H1 (cell line): ENCODE measurements around the gene SCYL3. TPM values are rescaled to one million over a fixed set of nuclear protein-coding genes. Genes with fewer than 3 reads are reported as not detected.

Experiments
- CTCF ChIA-PET: fragments of 300-600 bp; sonication (Branson Sonifier 250); formaldehyde crosslinking; loops from one replicate; lab custom pipeline; 2021; ENCODE audit not compliant: partially characterized antibody; lab: Charles Lee
- POLR2A ChIA-PET: fragments of 300-600 bp; sonication (Branson Sonifier 250); formaldehyde crosslinking; loops from one replicate; lab custom pipeline; 2021; ENCODE audit warnings: inconsistent platforms; ENCODE audit not compliant: partially characterized antibody; lab: Charles Lee
- DNase-seq, 2 experiments: peaks; one replicate each; pipeline versions ENCODE4 v3.0.0 to v3.0.0-alpha.2; 2010 to 2022; ENCODE audit warnings: low spot score in 2 of 2, low read depth in 1 of 2, mixed read lengths in 1 of 2
- FAIRE-seq: peaks from 2 replicates; lab custom pipeline; 2011; peaks lifted over from hg19 to GRCh38; lab: Jason Lieb, UNC
- H2AFZ ChIP-seq: 2 replicates; pipeline ENCODE4 v1.8.1; 2012; ENCODE audit warnings: low read length, inconsistent platforms
- H2AK5ac ChIP-seq: 2 replicates; pipeline ENCODE4 v1.6.1; 2013; ENCODE audit warnings: low read depth, low read length
- H2BK120ac ChIP-seq: replicated peaks from 2 replicates; pipeline ENCODE3; 2013; ENCODE audit warnings: low read depth, low read length, inconsistent platforms
- H2BK12ac ChIP-seq: 2 replicates; pipeline ENCODE4 v1.6.1; 2013; ENCODE audit warnings: low read depth, low read length
- H2BK15ac ChIP-seq: 2 replicates; pipeline ENCODE4 v1.6.1; 2013; ENCODE audit warnings: low read length
- H2BK20ac ChIP-seq: 2 replicates; pipeline ENCODE4 v1.6.1; 2013; ENCODE audit warnings: low read length
- H2BK5ac ChIP-seq: 2 replicates; pipeline ENCODE4 v1.6.1; 2013; ENCODE audit warnings: low read depth, low read length
- H3K14ac ChIP-seq: 2 replicates; pipeline ENCODE4 v1.6.1; 2013; ENCODE audit warnings: inconsistent platforms; ENCODE audit not compliant: insufficient read length
- H3K18ac ChIP-seq: 2 replicates; pipeline ENCODE4 v1.6.1; 2013; ENCODE audit warnings: low read length; ENCODE audit errors: extremely low read depth
- H3K23ac ChIP-seq: 2 replicates; pipeline ENCODE4 v1.6.1; 2013; ENCODE audit warnings: inconsistent platforms; ENCODE audit not compliant: insufficient read length
- H3K23me2 ChIP-seq: 2 replicates; pipeline ENCODE4 v1.6.1; 2013; ENCODE audit warnings: low read depth, low read length
- H3K27ac ChIP-seq: 2 replicates; pipeline ENCODE4 v1.6.1; 2011; ENCODE audit warnings: low read depth, low read length, inconsistent platforms
- H3K27me3 ChIP-seq, 4 experiments: replicated peaks in 1 of 4; 1 replicate in 1 of 4; 2 replicates in 3 of 4; pipeline versions ENCODE4 v1.6.1 to v1.8.1; 2011 to 2013; ENCODE audit warnings: low read length in 3 of 4, mild to moderate bottlenecking in 3 of 4, inconsistent platforms in 2 of 4, mixed read lengths in 2 of 4, moderate library complexity in 1 of 4; ENCODE audit not compliant: control insufficient read depth in 3 of 4, insufficient read depth in 3 of 4; ENCODE audit errors: extremely low read depth in 1 of 4
- H3K36me3 ChIP-seq, 4 experiments: 2 replicates each; pipeline versions ENCODE4 v1.6.1 to v1.8.1; 2011 to 2013; ENCODE audit warnings: mild to moderate bottlenecking in 4 of 4, low read length in 3 of 4, moderate library complexity in 2 of 4, control low read depth in 1 of 4, inconsistent platforms in 1 of 4; ENCODE audit not compliant: insufficient read depth in 4 of 4, control insufficient read depth in 2 of 4
- H3K4ac ChIP-seq: replicated peaks from 2 replicates; pipeline ENCODE3; 2013; ENCODE audit warnings: low read length, low read depth, mixed read lengths, inconsistent platforms; ENCODE audit not compliant: insufficient read length
- H3K4me1 ChIP-seq, 4 experiments: replicated peaks in 1 of 4; 1 replicate in 1 of 4; 2 replicates in 3 of 4; pipeline versions ENCODE4 v1.6.1 to v1.8.1; 2011 to 2013; ENCODE audit warnings: low read length in 3 of 4, inconsistent platforms in 2 of 4, mixed read lengths in 1 of 4; ENCODE audit not compliant: insufficient read depth in 4 of 4, control insufficient read depth in 3 of 4
- H3K4me2 ChIP-seq, 2 experiments: 2 replicates each; pipeline versions ENCODE4 v1.6.1 to v1.8.1; 2011 to 2013; ENCODE audit warnings: low read depth in 2 of 2, low read length in 2 of 2, control low read depth in 1 of 2, inconsistent platforms in 1 of 2, mild to moderate bottlenecking in 1 of 2; ENCODE audit not compliant: insufficient read depth in 1 of 2
- H3K4me3 ChIP-seq, 4 experiments: fragments of 200-600, 300-600 bp in 1 of 4; sonication (generic), shearing (Covaris generic), sonication (Bioruptor Twin) in 1 of 4; 2 replicates each; pipeline versions ENCODE4 v1.5.1 to v1.8.1; 2011 to 2016; ENCODE audit warnings: low read length in 4 of 4, low read depth in 3 of 4, control low read depth in 2 of 4, inconsistent platforms in 2 of 4, mild to moderate bottlenecking in 2 of 4, mixed read lengths in 1 of 4, moderate library complexity in 1 of 4; ENCODE audit not compliant: insufficient read depth in 2 of 4; ENCODE audit errors: extremely low read depth in 1 of 4
- H3K56ac ChIP-seq: replicated peaks from 2 replicates; pipeline ENCODE3; 2013; ENCODE audit warnings: low read depth, mild to moderate bottlenecking, mixed read lengths, low read length, inconsistent platforms; ENCODE audit not compliant: insufficient read length
- H3K79me1 ChIP-seq: 2 replicates; pipeline ENCODE4 v1.6.1; 2013; ENCODE audit warnings: low read depth, low read length, control low read depth
- H3K79me2 ChIP-seq, 2 experiments: 2 replicates each; pipeline versions ENCODE4 v1.6.1 to v1.8.1; 2012 to 2013; ENCODE audit warnings: low read length in 2 of 2, mild to moderate bottlenecking in 2 of 2, inconsistent platforms in 1 of 2; ENCODE audit not compliant: insufficient read depth in 2 of 2, control insufficient read depth in 1 of 2
- H3K9ac ChIP-seq, 4 experiments: replicated peaks in 1 of 4; 1 replicate in 1 of 4; 2 replicates in 3 of 4; pipeline versions ENCODE4 v1.6.1 to v1.8.1; 2011 to 2013; ENCODE audit warnings: low read depth in 3 of 4, low read length in 3 of 4, control low read depth in 2 of 4, mild to moderate bottlenecking in 2 of 4, moderate library complexity in 2 of 4, inconsistent platforms in 1 of 4; ENCODE audit errors: extremely low read depth in 1 of 4
- H3K9me3 ChIP-seq, 2 experiments: 2 replicates each; pipeline versions ENCODE4 v1.6.1 to v1.8.1; 2012 to 2013; ENCODE audit warnings: mild to moderate bottlenecking in 2 of 2, moderate library complexity in 2 of 2, control low read depth in 1 of 2, inconsistent platforms in 1 of 2, low read depth in 1 of 2, low read length in 1 of 2, mixed read lengths in 1 of 2; ENCODE audit not compliant: insufficient read depth in 2 of 2
- H4K20me1 ChIP-seq, 2 experiments: replicated peaks in 1 of 2; 2 replicates each; pipeline versions ENCODE3 to v1.8.1; 2011 to 2013; ENCODE audit warnings: inconsistent platforms in 2 of 2, low read length in 2 of 2, mild to moderate bottlenecking in 1 of 2; ENCODE audit not compliant: insufficient read depth in 2 of 2, control insufficient read depth in 1 of 2
- H4K5ac ChIP-seq: 2 replicates; pipeline ENCODE4 v1.6.1; 2013; ENCODE audit warnings: low read length, low read depth, mixed read lengths, inconsistent platforms; ENCODE audit not compliant: insufficient read length
- H4K8ac ChIP-seq: 2 replicates; pipeline ENCODE4 v1.8.0; 2013; ENCODE audit warnings: mild to moderate bottlenecking, moderate library complexity, low read length, inconsistent platforms; ENCODE audit not compliant: insufficient read depth; ENCODE audit errors: extremely low read depth
- H4K91ac ChIP-seq: replicated peaks from 2 replicates; pipeline ENCODE3; 2013; ENCODE audit warnings: low read length, mixed read lengths, inconsistent platforms; ENCODE audit not compliant: insufficient read length
- BCL11A ChIP-seq, 2 experiments: IDR thresholded peaks; one replicate each; pipeline ENCODE4 v1.6.1; 2011; ENCODE audit warnings: low read depth in 2 of 2, low read length in 2 of 2, mild to moderate bottlenecking in 2 of 2
- EZH2 ChIP-seq: fragments of 200-600 bp; sonication (generic); IDR thresholded peaks from 2 replicates; pipeline ENCODE4 v1.7.1; 2012; ENCODE audit warnings: low read depth, mild to moderate bottlenecking, moderate library complexity, low read length, inconsistent platforms; ENCODE audit not compliant: severe bottlenecking
- FOSL1 ChIP-seq: IDR thresholded peaks from 2 replicates; pipeline ENCODE4 v1.6.1; 2011; ENCODE audit warnings: mild to moderate bottlenecking, low read depth, low read length, moderate library complexity; ENCODE audit not compliant: insufficient read depth
- GABPA ChIP-seq: IDR thresholded peaks from 2 replicates; pipeline ENCODE4 v1.6.1; 2011; ENCODE audit warnings: mild to moderate bottlenecking, low read length, moderate library complexity, borderline replicate concordance; ENCODE audit not compliant: insufficient read depth
- HDAC2 ChIP-seq, 2 experiments: fragments of 300-600 bp in 1 of 2; sonication (generic) in 1 of 2; IDR thresholded peaks; 2 replicates each; pipeline ENCODE4 v1.6.1; 2011 to 2012; ENCODE audit warnings: low read depth in 2 of 2, low read length in 2 of 2, mild to moderate bottlenecking in 2 of 2, moderate library complexity in 2 of 2, borderline replicate concordance in 1 of 2, inconsistent platforms in 1 of 2
- KDM5A ChIP-seq: fragments of 200-600 bp; IDR thresholded peaks from 2 replicates; pipeline ENCODE4 v1.7.1; 2012; ENCODE audit warnings: mild to moderate bottlenecking, low read length, inconsistent platforms, mixed read lengths
- MAFK ChIP-seq: IDR thresholded peaks from 2 replicates; pipeline ENCODE4 v1.6.1; 2012; ENCODE audit warnings: low read depth, mild to moderate bottlenecking, improper control_type of control experiment, low read length
- NANOG ChIP-seq: IDR thresholded peaks from 2 replicates; pipeline ENCODE4 v1.6.1; 2011; ENCODE audit warnings: low read length, low read depth, mild to moderate bottlenecking, inconsistent platforms; ENCODE audit not compliant: insufficient read depth, poor library complexity, severe bottlenecking
- POLR2AphosphoS5 ChIP-seq: IDR thresholded peaks from 2 replicates; pipeline ENCODE4 v1.6.1; 2011; ENCODE audit warnings: low read depth, low read length
- SP4 ChIP-seq: IDR thresholded peaks from 2 replicates; pipeline ENCODE4 v1.6.1; 2012; ENCODE audit warnings: low read length, inconsistent platforms
- SUZ12 ChIP-seq: fragments of 200-600 bp; sonication (generic); IDR thresholded peaks from 2 replicates; pipeline ENCODE4 v1.6.1; 2012; ENCODE audit warnings: mild to moderate bottlenecking, inconsistent platforms, low read length, moderate library complexity, mixed read lengths
- TBP ChIP-seq: IDR thresholded peaks from 2 replicates; pipeline ENCODE4 v1.6.1; 2011; ENCODE audit warnings: low read depth, low read length, improper control_type of control experiment
- TEAD4 ChIP-seq: IDR thresholded peaks from 2 replicates; pipeline ENCODE4 v1.6.1; 2012; ENCODE audit warnings: low read depth, low read length, inconsistent platforms, mixed read lengths
- WGBS, 2 experiments: shearing (Covaris generic) in 1 of 2; methylation state at CpG; one replicate each; pipeline versions ENCODE4 v1.1.6 to v1.1.7; 2013 to 2015; ENCODE audit warnings: low lambda C conversion rate in 2 of 2, mixed read lengths in 2 of 2, inconsistent platforms in 1 of 2, low coverage in 1 of 2, missing lambda C conversion rate in 1 of 2; ENCODE audit not compliant: insufficient replicate concordance in 2 of 2, insufficient coverage in 1 of 2, insufficient read length in 1 of 2; ENCODE audit errors: extremely low coverage in 1 of 2, missing lambda C conversion rate in 1 of 2; 5-methylcytosine and 5-hydroxymethylcytosine counted together
- polyA plus RNA-seq, 7 experiments: library from polyadenylated mRNA; depleted of rRNA in 3 of 7; stranded (reverse) in 5 of 7; unstranded in 2 of 7; fragments of >200 nt in 5 of 7; fragments of 200-250 nt in 2 of 7; gene quantifications; 1 replicate in 5 of 7; 2 replicates in 1 of 7; 4 replicates in 1 of 7; pipeline versions ENCODE4 v1.2.1 to v1.2.3, GENCODE V29; 2011 to 2013; ENCODE audit warnings: missing spikeins in 2 of 7, mixed read lengths in 2 of 7
- total RNA-seq: library from RNA; stranded (reverse); fragmentation: NEBNext Ultra II Directional; extraction: Animal tissue kit (Norgen Biotek cat#: 25700); gene quantifications from 2 replicates; pipeline ENCODE4 v1.2.1, GENCODE V29; 2021

Gene SCYL3
- total and polyA plus RNA-seq, 2 of the 8 experiments (the other 6 are each of a cell fraction or from before 2014, with no cell fraction given): 2.7 to 5.3 TPM

- no peak overlapping the region for H2BK15ac ChIP-seq
- DNase-seq (no peak), FAIRE-seq (no peak)
- no peak overlapping the region for H3K56ac ChIP-seq
- TF ChIP-seq KDM5A (no peak), GABPA (no peak), TBP (no peak), BCL11A (IDR thresholded peaks at IDR 0.05; ENCODE audit: low read depth in 2 of 2, low read length in 2 of 2) (no peak), TEAD4 (no peak), MAFK (no peak), FOSL1 (no peak), POLR2AphosphoS5 (no peak), SP4 (no peak), HDAC2 (IDR thresholded peaks at IDR 0.05; ENCODE audit: borderline replicate concordance in 1 of 2, low read depth in 2 of 2, low read length in 2 of 2) (no peak), NANOG (no peak), SUZ12 (no peak), EZH2 (no peak)
- no peaks in the 10 kb centered on the region for H3K79me1 ChIP-seq
- no peaks in the 10 kb centered on the region for H4K20me1 ChIP-seq
- H3K4ac ChIP-seq: no peak overlapping the region
- no peak overlapping the region for H3K14ac ChIP-seq
- 100% methylated on average over 3 of the region's 3 CpGs; no CpG with 5 or more reads in 1 of the 2 experiments for WGBS, 2 experiments
- H4K91ac ChIP-seq: no peak overlapping the region
- no peak overlapping the region for H3K23ac ChIP-seq
- no peak overlapping the region for H3K27ac ChIP-seq
- ChIA-PET CTCF (no interaction called here), POLR2A (no interaction called here)
- no peaks in the 10 kb centered on the region for H3K23me2 ChIP-seq
- H4K5ac ChIP-seq: no peak overlapping the region
- H3K4me2 ChIP-seq: no peak overlapping the region
- H2AFZ ChIP-seq: no peak overlapping the region
- H3K4me3 ChIP-seq: no peak overlapping the region
- no peaks in the 10 kb centered on the region for H3K4me1 ChIP-seq
- H3K18ac ChIP-seq: no peak overlapping the region
- no peaks in the 10 kb centered on the region for H3K79me2 ChIP-seq
- H2BK20ac ChIP-seq: no peak overlapping the region
- no peaks in the 10 kb centered on the region for H3K27me3 ChIP-seq
- H4K8ac ChIP-seq: no peak overlapping the region
- peaks cover 9 to 72% (median 32%) of the 10 kb centered on the region in 4 experiments; a peak in 7 of 8 replicates for H3K36me3 ChIP-seq
- H3K9ac ChIP-seq: no peak overlapping the region
- no peak overlapping the region for H2BK12ac ChIP-seq
- no peak overlapping the region for H2AK5ac ChIP-seq
- no peaks in the 10 kb centered on the region for H3K9me3 ChIP-seq
- no peak overlapping the region for H2BK5ac ChIP-seq
- H2BK120ac ChIP-seq: no peak overlapping the region
Measured at GRCh38 chr1:169858467-169858866, 35.2 kb downstream of the SCYL3 start.
